CD1c-positive myeloid dendritic cell (primary cell): ENCODE data around the gene F10.

Experiments
- DNase-seq: peaks from one replicate; pipeline ENCODE4 v3.0.0-alpha.2; 2016; ENCODE audit errors: extremely low spot score

The F10 gene

DNA sequence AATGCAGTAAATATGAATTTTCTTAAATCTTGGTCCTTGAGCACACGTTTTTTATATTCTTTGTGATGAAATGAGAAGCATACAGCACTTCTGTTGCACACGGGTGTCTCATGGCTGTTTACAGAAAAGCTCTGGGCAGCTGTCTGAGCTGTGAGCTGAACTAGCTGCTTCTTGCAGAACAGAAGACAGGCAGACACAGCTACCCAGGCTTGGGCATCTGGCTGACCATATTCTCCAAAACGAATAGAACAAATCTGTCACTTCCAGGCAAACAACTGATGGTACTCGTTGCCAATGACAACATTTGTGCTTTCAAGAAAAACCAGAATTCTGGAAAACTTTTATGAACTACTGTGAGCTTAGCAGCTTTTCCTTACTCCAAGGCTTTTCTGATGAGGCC lies 69.7 kb downstream of the F10 start:
- no peak for DNase-seq

DNA sequence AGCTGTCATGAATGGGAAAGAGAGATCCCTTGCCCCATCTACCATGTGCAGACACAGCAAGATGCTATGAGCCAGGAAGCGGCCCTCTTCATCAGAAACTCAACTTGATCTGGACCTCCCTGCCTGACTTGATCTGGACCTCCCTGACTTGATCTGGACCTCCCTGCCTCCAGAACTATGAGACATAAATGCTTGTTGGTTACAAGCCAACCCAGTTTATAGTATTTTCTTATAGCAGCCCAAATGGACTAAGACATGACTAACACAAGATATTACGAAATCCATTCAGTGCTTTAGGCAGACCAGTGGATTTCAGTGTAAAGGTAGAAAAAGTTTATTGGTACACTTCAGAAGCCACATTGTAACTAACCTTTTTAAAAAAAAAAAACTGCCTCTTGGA lies 70.3 kb downstream of the F10 start:
- no peak for DNase-seq

DNA sequence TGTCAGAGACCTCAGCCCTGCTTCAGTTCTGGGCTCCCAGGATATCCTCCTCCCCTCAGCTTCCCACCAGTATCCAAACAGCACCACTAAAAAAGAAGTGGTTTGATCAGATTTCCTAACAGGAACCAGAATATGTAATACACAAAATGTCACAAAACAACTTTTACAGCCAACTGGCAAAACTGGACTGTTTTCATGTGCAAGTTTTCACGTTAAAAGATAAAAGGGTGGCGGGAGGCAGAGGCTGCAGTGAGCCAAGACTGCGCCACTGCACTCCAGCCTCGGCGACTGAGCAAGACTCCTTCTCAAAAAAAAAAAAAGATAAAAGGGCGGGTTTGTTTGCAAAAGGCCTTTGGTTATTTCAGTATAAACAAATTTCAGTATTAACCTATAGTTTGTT lies 72.8 kb downstream of the F10 start:
- DNase-seq: no peak

- no peak for DNase-seq
Measured at GRCh38 chr13:113196970-113197737, 74.6 kb downstream of the F10 start.
